PC-9 (cell line): ENCODE data around the gene APBA2.

Source experiments
- CTCF ChIP-seq: fragments of 200-600 bp; sonication (generic); conservative IDR thresholded peaks from 2 replicates; pipeline ENCODE4 v1.6.1; 2017; ENCODE audit warnings: mixed run types, antibody characterized with exemption, mild to moderate bottlenecking, moderate library complexity
- EZH2 ChIP-seq: fragments of 200-600 bp; sonication (generic); IDR thresholded peaks from 2 replicates; pipeline ENCODE4 v1.8.0; 2017; ENCODE audit warnings: antibody characterized with exemption, low read depth

GRCh38 chr15:29126821-29127461 lies 241.2 kb downstream of the APBA2 start:
- TF ChIP-seq EZH2 = no peak
- TF ChIP-seq CTCF = no peak
